Memory B cell (primary cell): ENCODE data around the gene DUS2.
"Not testable (repeated sequence)": the region's sequence is repeated elsewhere in the genome, so short reads cannot be mapped to it uniquely, and the experiment has no call there.

Source experiments
- ATAC-seq: fragments of 150-1000 bp; cut with Tn5 transposase; 2 replicates; pipeline ENCODE4 v1.10.0; 2021; ENCODE audit warnings: low read depth, mild to moderate bottlenecking, moderate library complexity
- DNase-seq, 2 donors: peaks; one replicate each; pipeline ENCODE4 v3.0.0; 2022; ENCODE audit warnings: low spot score in 2 of 2
- H3K27ac Mint-ChIP-seq: one replicate; pipeline ENCODE4 v1.8.0; 2022; ENCODE audit warnings: mild to moderate bottlenecking, moderate library complexity, mixed read lengths
- H3K27me3 Mint-ChIP-seq: one replicate; pipeline ENCODE4 v1.8.0; 2022; ENCODE audit warnings: mixed read lengths
- H3K36me3 Mint-ChIP-seq: one replicate; pipeline ENCODE4 v1.8.0; 2022; ENCODE audit warnings: mild to moderate bottlenecking, mixed read lengths
- H3K4me1 Mint-ChIP-seq: one replicate; pipeline ENCODE4 v1.8.0; 2022; ENCODE audit warnings: mixed read lengths
- H3K4me3 Mint-ChIP-seq: one replicate; pipeline ENCODE4 v1.8.0; 2022; ENCODE audit warnings: mild to moderate bottlenecking, moderate library complexity, mixed read lengths
- H3K9me3 Mint-ChIP-seq: one replicate; pipeline ENCODE4 v1.8.0; 2022; ENCODE audit warnings: mixed read lengths

DUS2 gene

GRCh38 chr16:68092275-68092674, 69.2 kb downstream of the DUS2 start:
- DNase-seq, H3K27ac Mint-ChIP-seq, H3K9me3 Mint-ChIP-seq, H3K27me3 Mint-ChIP-seq, ATAC-seq, H3K36me3 Mint-ChIP-seq: not testable (repeated sequence)
- Mint-ChIP-seq H3K4me1 (peaks cover 52% of the 10 kb centered on the region), H3K4me3 (peak overlapping the region; percentile 60)

GRCh38 chr16:68093816-68094613, 70.9 kb downstream of the DUS2 start:
- peaks cover 47% of the 10 kb centered on the region for H3K4me1 Mint-ChIP-seq
- H3K4me3 Mint-ChIP-seq: no peak overlapping the region
- no peaks in the 10 kb centered on the region for H3K27me3 Mint-ChIP-seq
- no peak overlapping the region for H3K27ac Mint-ChIP-seq
- ATAC-seq: peak; percentile 72
- DNase-seq: no peak
- H3K9me3 Mint-ChIP-seq: no peaks in the 10 kb centered on the region
- H3K36me3 Mint-ChIP-seq: peaks cover 2% of the 10 kb centered on the region

- H3K27me3 Mint-ChIP-seq: no peaks in the 10 kb centered on the region
- no peak overlapping the region for H3K4me3 Mint-ChIP-seq
- H3K4me1 Mint-ChIP-seq: peaks cover 45% of the 10 kb centered on the region
- H3K9me3 Mint-ChIP-seq: no peaks in the 10 kb centered on the region
- DNase-seq (no peak), ATAC-seq (no peak)
- H3K36me3 Mint-ChIP-seq: peaks cover 2% of the 10 kb centered on the region
- H3K27ac Mint-ChIP-seq: no peak overlapping the region
These were observed 71.5 kb downstream of the DUS2 start for GRCh38 chr16:68094614-68094934.

GRCh38 chr16:68096491-68096890, 73.4 kb downstream of the DUS2 start:
- Mint-ChIP-seq H3K27ac (no peak overlapping the region), H3K4me1 (peaks cover 41% of the 10 kb centered on the region), H3K27me3 (no peaks in the 10 kb centered on the region), H3K36me3 (peaks cover 4% of the 10 kb centered on the region), H3K9me3 (no peaks in the 10 kb centered on the region), H3K4me3 (no peak overlapping the region)
- DNase-seq (no peak), ATAC-seq (no peak)

GRCh38 chr16:68097088-68097487, 74.0 kb downstream of the DUS2 start:
- peaks cover 4% of the 10 kb centered on the region for H3K36me3 Mint-ChIP-seq
- H3K27me3 Mint-ChIP-seq: no peaks in the 10 kb centered on the region
- no peak for DNase-seq
- no peak overlapping the region for H3K27ac Mint-ChIP-seq
- ATAC-seq: no peak
- H3K4me3 Mint-ChIP-seq: no peak overlapping the region
- no peaks in the 10 kb centered on the region for H3K9me3 Mint-ChIP-seq
- H3K4me1 Mint-ChIP-seq: peaks cover 40% of the 10 kb centered on the region

GRCh38 chr16:68097895-68098294, 74.8 kb downstream of the DUS2 start:
- H3K4me3 Mint-ChIP-seq: no peak overlapping the region
- H3K27ac Mint-ChIP-seq: no peak overlapping the region
- ATAC-seq: no peak
- no peaks in the 10 kb centered on the region for H3K27me3 Mint-ChIP-seq
- H3K9me3 Mint-ChIP-seq: peaks cover 3% of the 10 kb centered on the region
- H3K4me1 Mint-ChIP-seq: peaks cover 44% of the 10 kb centered on the region
- peaks cover 10% of the 10 kb centered on the region for H3K36me3 Mint-ChIP-seq
- DNase-seq: no peak

- no peak overlapping the region for H3K4me3 Mint-ChIP-seq
- ATAC-seq (no peak), DNase-seq (no peak)
- peaks cover 16% of the 10 kb centered on the region for H3K36me3 Mint-ChIP-seq
- H3K9me3 Mint-ChIP-seq: peaks cover 6% of the 10 kb centered on the region
- H3K27me3 Mint-ChIP-seq: no peaks in the 10 kb centered on the region
- H3K27ac Mint-ChIP-seq: peak overlapping the region; percentile 50
- H3K4me1 Mint-ChIP-seq: peaks cover 38% of the 10 kb centered on the region
These were observed 77.4 kb downstream of the DUS2 start for GRCh38 chr16:68100488-68100887.

- DNase-seq (no peak), ATAC-seq (no peak)
- peaks cover 50% of the 10 kb centered on the region for H3K4me1 Mint-ChIP-seq
- no peak overlapping the region for H3K4me3 Mint-ChIP-seq
- no peaks in the 10 kb centered on the region for H3K27me3 Mint-ChIP-seq
- H3K27ac Mint-ChIP-seq: no peak overlapping the region
- peaks cover 20% of the 10 kb centered on the region for H3K9me3 Mint-ChIP-seq
- H3K36me3 Mint-ChIP-seq: peaks cover 37% of the 10 kb centered on the region
These were observed 82.5 kb downstream of the DUS2 start for GRCh38 chr16:68105611-68106010.

- H3K36me3 Mint-ChIP-seq: peaks cover 48% of the 10 kb centered on the region
- DNase-seq, H3K27me3 Mint-ChIP-seq, H3K4me3 Mint-ChIP-seq, ATAC-seq, H3K27ac Mint-ChIP-seq: not testable (repeated sequence)
- peaks cover 28% of the 10 kb centered on the region for H3K9me3 Mint-ChIP-seq
- H3K4me1 Mint-ChIP-seq: peaks cover 51% of the 10 kb centered on the region
These were observed 84.3 kb downstream of the DUS2 start for GRCh38 chr16:68107230-68107928.

- not testable (repeated sequence) for ATAC-seq, H3K4me3 Mint-ChIP-seq, H3K27me3 Mint-ChIP-seq, H3K27ac Mint-ChIP-seq, DNase-seq
- Mint-ChIP-seq H3K4me1 (peaks cover 54% of the 10 kb centered on the region), H3K9me3 (peaks cover 28% of the 10 kb centered on the region), H3K36me3 (peaks cover 46% of the 10 kb centered on the region)
These were observed 86.1 kb downstream of the DUS2 start for GRCh38 chr16:68109156-68109555.

- Mint-ChIP-seq H3K4me1 (peaks cover 48% of the 10 kb centered on the region), H3K9me3 (peaks cover 24% of the 10 kb centered on the region), H3K36me3 (peaks cover 40% of the 10 kb centered on the region)
- not testable (repeated sequence) for H3K27ac Mint-ChIP-seq, ATAC-seq, DNase-seq, H3K27me3 Mint-ChIP-seq, H3K4me3 Mint-ChIP-seq
These were observed 87.5 kb downstream of the DUS2 start for GRCh38 chr16:68110611-68111010.

- DNase-seq: no peak
- H3K27me3 Mint-ChIP-seq: no peaks in the 10 kb centered on the region
- H3K4me3 Mint-ChIP-seq: no peak overlapping the region
- peaks cover 23% of the 10 kb centered on the region for H3K9me3 Mint-ChIP-seq
- peak overlapping the region; percentile 12 for H3K27ac Mint-ChIP-seq
- ATAC-seq: no peak
- peaks cover 38% of the 10 kb centered on the region for H3K36me3 Mint-ChIP-seq
- peaks cover 44% of the 10 kb centered on the region for H3K4me1 Mint-ChIP-seq
These were observed 88.3 kb downstream of the DUS2 start for GRCh38 chr16:68111379-68111778.

- H3K27ac Mint-ChIP-seq: no peak overlapping the region
- H3K4me1 Mint-ChIP-seq: peaks cover 38% of the 10 kb centered on the region
- no peak overlapping the region for H3K4me3 Mint-ChIP-seq
These were observed 90.1 kb downstream of the DUS2 start for GRCh38 chr16:68113059-68113761.

GRCh38 chr16:68113765-68114240, 90.7 kb downstream of the DUS2 start:
- Mint-ChIP-seq H3K27me3 (no peaks in the 10 kb centered on the region), H3K4me1 (peaks cover 37% of the 10 kb centered on the region), H3K4me3 (no peak overlapping the region), H3K36me3 (peaks cover 33% of the 10 kb centered on the region), H3K9me3 (peaks cover 19% of the 10 kb centered on the region), H3K27ac (no peak overlapping the region)
- ATAC-seq: no peak
- DNase-seq: no peak

More at GRCh38 chr16:68113059-68113761, 90.1 kb downstream of the DUS2 start:
- Mint-ChIP-seq H3K9me3 (peaks cover 20% of the 10 kb centered on the region), H3K36me3 (peaks cover 37% of the 10 kb centered on the region), H3K27me3 (no peaks in the 10 kb centered on the region)
- ATAC-seq: no peak
- DNase-seq: no peak
